Activated CD4-positive, alpha-beta memory T cell treated with anti-CD3 and anti-CD28 coated beads for 36 hours (primary cell): ENCODE data around the gene GUCA2A. TPM values are rescaled to one million over a fixed set of nuclear protein-coding genes. Genes with fewer than 3 reads are reported as not detected.

ENCODE experiments used
- CTCF ChIA-PET: fragments of 350-600 bp; sonication (Branson Sonifier 250); formaldehyde crosslinking; loops from one replicate; lab custom pipeline; 2021; ENCODE audit warnings: antibody characterized with exemption, inconsistent platforms; lab: Charles Lee
- POLR2A ChIA-PET: fragments of 350-600 bp; sonication (Branson Sonifier 250); formaldehyde crosslinking; loops from one replicate; lab custom pipeline; 2021; ENCODE audit warnings: antibody characterized with exemption; lab: Charles Lee
- DNase-seq: peaks from one replicate; pipeline ENCODE4 v3.0.0-alpha.2; 2020
- H3K27ac Mint-ChIP-seq: one replicate; pipeline ENCODE4 v1.8.0; 2021; ENCODE audit warnings: mixed read lengths
- H3K27me3 Mint-ChIP-seq: one replicate; pipeline ENCODE4 v1.8.0; 2021; ENCODE audit warnings: mixed read lengths
- H3K36me3 Mint-ChIP-seq: one replicate; pipeline ENCODE4 v1.8.0; 2021; ENCODE audit warnings: mixed read lengths
- H3K4me1 Mint-ChIP-seq: one replicate; pipeline ENCODE4 v1.8.0; 2021; ENCODE audit warnings: low read depth, mixed read lengths
- H3K4me3 Mint-ChIP-seq: one replicate; pipeline ENCODE4 v1.8.0; 2021; ENCODE audit warnings: mild to moderate bottlenecking, mixed read lengths
- H3K9me3 Mint-ChIP-seq: one replicate; pipeline ENCODE4 v1.8.0; 2021; ENCODE audit warnings: mixed read lengths
- intact Hi-C: fragments of 100-400 bp; cut with micrococcal nuclease; formaldehyde crosslinking; loops from one replicate; pipeline ENCODE4 v1.15.1; 2023
- total RNA-seq, 2 experiments: library from RNA; stranded (reverse); gene quantifications; one replicate each; pipeline ENCODE4 v1.2.3, GENCODE V29; 2021

GUCA2A gene
- total RNA-seq, 2 experiments from 2014 or later = not detected

GRCh38 chr1:42150651-42151050, 13.9 kb downstream of the GUCA2A start:
- Mint-ChIP-seq H3K27ac (no peak overlapping the region), H3K27me3 (peaks cover 3% of the 10 kb centered on the region), H3K36me3 (no peaks in the 10 kb centered on the region), H3K9me3 (no peaks in the 10 kb centered on the region), H3K4me1 (no peaks in the 10 kb centered on the region), H3K4me3 (no peak overlapping the region)
- ChIA-PET CTCF (interaction anchor here (4.3 kb wide), 1 partner anchor 23 kb away, joined by 21 read pairs; no protein-coding TSS in a partner anchor), POLR2A (no interaction called here)
- no peak for DNase-seq
- intact Hi-C loops = no loop called here

GRCh38 chr1:42148166-42148565, 16.4 kb downstream of the GUCA2A start:
- Mint-ChIP-seq H3K4me1 (peaks cover 4% of the 10 kb centered on the region), H3K4me3 (no peak overlapping the region), H3K9me3 (no peaks in the 10 kb centered on the region), H3K27me3 (peaks cover 3% of the 10 kb centered on the region), H3K36me3 (no peaks in the 10 kb centered on the region), H3K27ac (no peak overlapping the region)
- intact Hi-C loops = loop anchor here (10.0 kb wide), 1 partner anchor 587 kb away; no protein-coding TSS in a partner anchor
- DNase-seq = no peak
- CTCF ChIA-PET = interaction anchor here (1.0 to 1.9 kb wide), 5 partner anchors 8 to 202 kb away, joined by 3 to 20 read pairs (median 5); no protein-coding TSS in a partner anchor
- POLR2A ChIA-PET = no interaction called here

DNA sequence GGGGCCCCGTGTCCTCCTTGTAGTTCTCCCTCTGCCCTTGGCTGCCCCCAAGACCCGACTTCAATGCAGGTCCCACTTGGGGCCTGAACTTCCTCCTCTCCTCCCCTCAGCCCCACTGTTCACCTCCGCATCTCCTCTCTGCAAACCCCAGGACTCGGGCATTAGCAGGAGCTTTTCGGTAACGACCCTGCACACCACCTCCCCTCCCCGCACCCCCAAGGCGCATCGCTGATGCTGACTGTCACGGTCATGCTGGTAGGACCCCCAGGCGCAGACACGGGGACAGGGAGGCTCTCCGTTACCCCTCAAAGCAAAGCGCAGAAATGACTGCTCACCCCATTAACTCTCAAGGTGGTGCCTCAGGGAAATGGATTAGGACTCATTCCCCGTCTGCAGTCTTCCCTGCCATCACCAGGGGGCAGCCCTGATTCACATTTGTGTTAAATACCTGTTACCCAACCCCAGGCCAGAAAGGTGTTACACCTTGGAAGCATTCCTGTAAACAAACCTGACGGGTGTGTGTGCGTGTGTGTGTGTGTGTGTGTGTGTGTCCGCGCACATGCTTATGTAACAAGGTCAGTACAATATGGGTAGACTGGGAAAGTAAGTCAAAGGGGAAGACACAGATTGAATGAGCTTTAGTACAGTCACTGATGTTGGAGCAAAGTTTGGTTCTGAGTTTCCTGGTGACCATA, 17.8 kb downstream of the GUCA2A start:
- Mint-ChIP-seq H3K4me3 (no peak overlapping the region), H3K4me1 (peaks cover 5% of the 10 kb centered on the region), H3K36me3 (no peaks in the 10 kb centered on the region), H3K27ac (no peak overlapping the region), H3K9me3 (no peaks in the 10 kb centered on the region), H3K27me3 (peaks cover 2% of the 10 kb centered on the region)
- ChIA-PET CTCF (interaction anchor here (0.6 to 1.9 kb wide), 7 partner anchors 9 to 281 kb away, joined by 3 to 20 read pairs (median 4); no protein-coding TSS in a partner anchor), POLR2A (no interaction called here)
- intact Hi-C loops = loop anchor here (2.0 to 10.0 kb wide), 2 partner anchors 26 to 588 kb away; no protein-coding TSS in a partner anchor
- DNase-seq = peak; percentile 80

- Mint-ChIP-seq H3K9me3 (no peaks in the 10 kb centered on the region), H3K27ac (no peak overlapping the region), H3K27me3 (peaks cover 2% of the 10 kb centered on the region), H3K4me1 (peaks cover 5% of the 10 kb centered on the region), H3K36me3 (no peaks in the 10 kb centered on the region), H3K4me3 (no peak overlapping the region)
- ChIA-PET POLR2A (no interaction called here), CTCF (interaction anchor here (1.9 kb wide), 1 partner anchor 27 kb away, joined by 20 read pairs; no protein-coding TSS in a partner anchor)
- intact Hi-C loops = loop anchor here (2.0 to 10.0 kb wide), 2 partner anchors 27 to 589 kb away; no protein-coding TSS in a partner anchor
- no peak for DNase-seq
Observed at GRCh38 chr1:42145764-42146625, 18.6 kb downstream of the GUCA2A start.

- Mint-ChIP-seq H3K36me3 (no peaks in the 10 kb centered on the region), H3K4me1 (peaks cover 5% of the 10 kb centered on the region), H3K27ac (no peak overlapping the region), H3K27me3 (no peaks in the 10 kb centered on the region), H3K9me3 (no peaks in the 10 kb centered on the region), H3K4me3 (no peak overlapping the region)
- ChIA-PET CTCF (no interaction called here), POLR2A (no interaction called here)
- intact Hi-C loops = loop anchor here (10.0 kb wide), 1 partner anchor 589 kb away; no protein-coding TSS in a partner anchor
- DNase-seq = no peak
Observed at GRCh38 chr1:42145389-42145716, 19.2 kb downstream of the GUCA2A start.

GRCh38 chr1:42144711-42145388, 19.7 kb downstream of the GUCA2A start:
- Mint-ChIP-seq H3K36me3 (no peaks in the 10 kb centered on the region), H3K4me3 (no peak overlapping the region), H3K27ac (no peak overlapping the region), H3K4me1 (peaks cover 5% of the 10 kb centered on the region), H3K9me3 (no peaks in the 10 kb centered on the region), H3K27me3 (no peaks in the 10 kb centered on the region)
- DNase-seq = no peak
- intact Hi-C loops = loop anchor here (10.0 kb wide), 1 partner anchor 590 kb away; no protein-coding TSS in a partner anchor
- CTCF ChIA-PET = interaction anchor here (1.2 kb wide), 1 partner anchor 29 kb away, joined by 3 read pairs; no protein-coding TSS in a partner anchor
- POLR2A ChIA-PET = no interaction called here

- Mint-ChIP-seq H3K4me3 (no peak overlapping the region), H3K27ac (no peak overlapping the region), H3K36me3 (no peaks in the 10 kb centered on the region), H3K4me1 (peaks cover 5% of the 10 kb centered on the region), H3K9me3 (no peaks in the 10 kb centered on the region), H3K27me3 (no peaks in the 10 kb centered on the region)
- no peak for DNase-seq
- intact Hi-C loops = loop anchor here (10.0 kb wide), 1 partner anchor 591 kb away; no protein-coding TSS in a partner anchor
- POLR2A ChIA-PET = no interaction called here
- CTCF ChIA-PET = interaction anchor here (1.2 kb wide), 1 partner anchor 29 kb away, joined by 3 read pairs; no protein-coding TSS in a partner anchor
Observed at GRCh38 chr1:42143896-42144710, 20.4 kb downstream of the GUCA2A start.

DNA sequence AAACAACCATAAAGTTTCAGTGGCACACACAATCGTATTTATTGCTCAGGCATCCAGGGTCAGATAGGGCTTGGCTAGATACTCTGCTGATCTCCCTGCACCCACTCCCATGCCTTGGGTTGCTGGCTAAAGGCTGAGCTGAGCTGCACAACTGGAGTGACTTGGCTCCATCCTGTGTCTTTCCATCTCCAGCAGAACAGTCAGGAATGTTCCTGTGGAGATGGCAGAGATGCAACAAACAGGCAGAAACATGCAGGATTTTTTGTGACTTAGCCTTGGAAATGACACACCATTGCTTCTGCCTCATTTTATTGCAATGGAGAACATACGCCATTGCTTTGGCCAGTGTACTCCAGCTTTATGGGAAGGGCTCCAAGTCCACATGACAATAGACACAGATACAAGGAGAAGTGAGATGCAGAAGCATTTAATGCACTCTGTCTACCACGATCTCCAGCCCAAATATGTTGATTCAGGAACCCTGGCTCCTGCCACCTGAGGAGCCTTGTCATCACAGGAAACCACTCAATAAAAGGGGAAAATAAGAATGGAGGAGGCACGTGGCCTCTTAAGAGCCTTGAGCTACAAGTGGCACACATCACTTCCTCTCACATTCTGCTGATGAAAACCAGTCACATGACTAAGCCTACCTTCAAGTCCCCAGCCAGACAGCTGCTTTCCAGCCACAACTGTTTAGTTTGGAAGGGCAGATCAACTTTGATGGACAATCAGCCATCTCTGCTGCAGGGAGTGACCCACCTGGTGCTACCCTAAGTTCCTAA, 21.5 kb downstream of the GUCA2A start:
- Mint-ChIP-seq H3K27ac (no peak overlapping the region), H3K4me1 (peaks cover 5% of the 10 kb centered on the region), H3K4me3 (no peak overlapping the region), H3K9me3 (no peaks in the 10 kb centered on the region), H3K36me3 (no peaks in the 10 kb centered on the region), H3K27me3 (peaks cover 4% of the 10 kb centered on the region)
- DNase-seq = no peak
- intact Hi-C loops = loop anchor here (10.0 kb wide), 1 partner anchor 592 kb away; no protein-coding TSS in a partner anchor
- POLR2A ChIA-PET = no interaction called here
- CTCF ChIA-PET = interaction anchor here (1.3 to 2.7 kb wide), 2 partner anchors 31 to 569 kb away, joined by 4 to 7 read pairs; no protein-coding TSS in a partner anchor

DNA sequence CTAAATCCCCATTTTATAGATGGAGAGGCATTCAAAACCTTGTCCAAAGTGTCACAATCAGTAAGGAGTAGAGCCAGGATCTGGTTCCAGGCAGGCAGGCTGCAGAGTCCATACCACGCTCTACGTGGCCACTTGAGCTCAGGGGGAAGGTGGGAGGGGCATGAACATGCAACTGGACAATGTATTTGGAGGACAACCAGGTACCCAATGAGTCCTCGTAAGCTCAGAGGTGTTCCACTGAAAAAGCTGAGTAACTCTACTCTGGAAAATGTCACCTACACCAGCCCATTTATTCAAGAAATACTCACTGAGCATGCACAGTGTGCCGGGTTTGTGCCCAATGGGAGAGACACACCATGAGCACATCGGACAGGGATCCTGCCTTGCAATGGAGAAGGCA, 22.6 kb downstream of the GUCA2A start:
- H3K27me3 Mint-ChIP-seq = peaks cover 4% of the 10 kb centered on the region
- CTCF ChIA-PET = interaction anchor here (1.3 to 2.7 kb wide), 2 partner anchors 32 to 568 kb away, joined by 4 to 7 read pairs; no protein-coding TSS in a partner anchor
- no peaks in the 10 kb centered on the region for H3K36me3 Mint-ChIP-seq
- POLR2A ChIA-PET = no interaction called here
- H3K4me1 Mint-ChIP-seq = peaks cover 5% of the 10 kb centered on the region
- intact Hi-C loops = loop anchor here (10.0 kb wide), 1 partner anchor 593 kb away; no protein-coding TSS in a partner anchor
- H3K27ac Mint-ChIP-seq = no peak overlapping the region
- H3K4me3 Mint-ChIP-seq = no peak overlapping the region
- DNase-seq = no peak
- no peaks in the 10 kb centered on the region for H3K9me3 Mint-ChIP-seq

- Mint-ChIP-seq H3K27me3 (peaks cover 4% of the 10 kb centered on the region), H3K4me1 (peaks cover 5% of the 10 kb centered on the region), H3K36me3 (no peaks in the 10 kb centered on the region), H3K4me3 (no peak overlapping the region), H3K27ac (no peak overlapping the region), H3K9me3 (no peaks in the 10 kb centered on the region)
- intact Hi-C loops = loop anchor here (10.0 kb wide), 1 partner anchor 595 kb away; no protein-coding TSS in a partner anchor
- ChIA-PET POLR2A (no interaction called here), CTCF (no interaction called here)
- no peak for DNase-seq
Observed at GRCh38 chr1:42140191-42140590, 24.4 kb downstream of the GUCA2A start.
